Activated CD4-positive, alpha-beta memory T cell treated with anti-CD3 and anti-CD28 coated beads for 36 hours (primary cell): ENCODE data around the gene SIRPD. TPM values are rescaled to one million over a fixed set of nuclear protein-coding genes. Genes with fewer than 3 reads are reported as not detected.

ENCODE experiments used
- CTCF ChIA-PET: fragments of 350-600 bp; sonication (Branson Sonifier 250); formaldehyde crosslinking; loops from one replicate; lab custom pipeline; 2021; ENCODE audit warnings: antibody characterized with exemption, inconsistent platforms; lab: Charles Lee
- POLR2A ChIA-PET: fragments of 350-600 bp; sonication (Branson Sonifier 250); formaldehyde crosslinking; loops from one replicate; lab custom pipeline; 2021; ENCODE audit warnings: antibody characterized with exemption; lab: Charles Lee
- DNase-seq: peaks from one replicate; pipeline ENCODE4 v3.0.0-alpha.2; 2020
- H3K27ac Mint-ChIP-seq: one replicate; pipeline ENCODE4 v1.8.0; 2021; ENCODE audit warnings: mixed read lengths
- H3K27me3 Mint-ChIP-seq: one replicate; pipeline ENCODE4 v1.8.0; 2021; ENCODE audit warnings: mixed read lengths
- H3K36me3 Mint-ChIP-seq: one replicate; pipeline ENCODE4 v1.8.0; 2021; ENCODE audit warnings: mixed read lengths
- H3K4me1 Mint-ChIP-seq: one replicate; pipeline ENCODE4 v1.8.0; 2021; ENCODE audit warnings: low read depth, mixed read lengths
- H3K4me3 Mint-ChIP-seq: one replicate; pipeline ENCODE4 v1.8.0; 2021; ENCODE audit warnings: mild to moderate bottlenecking, mixed read lengths
- H3K9me3 Mint-ChIP-seq: one replicate; pipeline ENCODE4 v1.8.0; 2021; ENCODE audit warnings: mixed read lengths
- intact Hi-C: fragments of 100-400 bp; cut with micrococcal nuclease; formaldehyde crosslinking; loops from one replicate; pipeline ENCODE4 v1.15.1; 2023
- total RNA-seq, 2 experiments: library from RNA; stranded (reverse); gene quantifications; one replicate each; pipeline ENCODE4 v1.2.3, GENCODE V29; 2021

Gene SIRPD
- total RNA-seq, 2 experiments from 2014 or later, result not detected

DNA sequence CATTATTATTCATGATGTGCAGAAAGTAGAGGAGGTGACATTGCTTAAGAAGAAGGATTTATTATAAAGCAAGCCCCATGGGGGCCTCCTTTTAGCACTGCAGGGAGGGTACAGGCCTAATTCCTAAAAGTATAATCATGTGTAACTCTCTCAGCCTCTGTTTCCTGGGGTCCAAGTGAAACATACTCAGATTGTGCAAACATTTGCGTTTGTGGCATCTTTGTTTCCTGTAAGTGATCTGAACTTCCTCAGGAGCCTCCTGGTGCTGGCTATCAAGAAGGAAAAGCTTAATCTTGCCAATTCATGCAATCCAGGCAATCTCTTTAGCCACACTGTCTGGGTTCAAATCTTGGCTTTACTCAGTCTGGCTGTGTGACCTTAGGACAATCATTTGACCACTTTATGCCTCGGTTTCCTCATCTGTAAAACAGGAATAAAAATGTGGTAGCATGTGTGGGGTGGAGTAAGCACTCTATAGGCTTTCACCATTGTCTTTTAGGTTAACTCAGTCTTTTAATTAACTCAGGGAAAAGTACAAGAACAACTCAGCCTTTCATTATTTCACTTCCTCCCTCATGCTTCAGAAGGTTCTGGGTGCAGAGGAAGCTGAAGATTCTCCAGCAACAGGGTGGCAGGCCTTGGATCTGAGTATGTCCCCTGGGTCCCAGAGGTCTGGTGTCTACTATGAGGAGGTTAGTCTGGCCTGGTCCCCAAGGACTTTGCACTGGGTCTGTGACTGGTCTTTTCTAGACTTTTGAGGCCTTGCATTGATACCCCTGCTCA is 65.5 kb downstream of the SIRPD start:
- no peaks in the 10 kb centered on the region for H3K36me3 Mint-ChIP-seq
- peaks cover 19% of the 10 kb centered on the region for H3K27me3 Mint-ChIP-seq
- POLR2A ChIA-PET, result no interaction called here
- intact Hi-C loops, result no loop called here
- no peak overlapping the region for H3K4me3 Mint-ChIP-seq
- CTCF ChIA-PET, result interaction anchor here (0.8 to 3.7 kb wide), 2 partner anchors 11 to 13 kb away, joined by 3 to 18 read pairs; no protein-coding TSS in a partner anchor
- no peaks in the 10 kb centered on the region for H3K9me3 Mint-ChIP-seq
- no peaks in the 10 kb centered on the region for H3K4me1 Mint-ChIP-seq
- no peak overlapping the region for H3K27ac Mint-ChIP-seq
- DNase-seq, result no peak

DNA sequence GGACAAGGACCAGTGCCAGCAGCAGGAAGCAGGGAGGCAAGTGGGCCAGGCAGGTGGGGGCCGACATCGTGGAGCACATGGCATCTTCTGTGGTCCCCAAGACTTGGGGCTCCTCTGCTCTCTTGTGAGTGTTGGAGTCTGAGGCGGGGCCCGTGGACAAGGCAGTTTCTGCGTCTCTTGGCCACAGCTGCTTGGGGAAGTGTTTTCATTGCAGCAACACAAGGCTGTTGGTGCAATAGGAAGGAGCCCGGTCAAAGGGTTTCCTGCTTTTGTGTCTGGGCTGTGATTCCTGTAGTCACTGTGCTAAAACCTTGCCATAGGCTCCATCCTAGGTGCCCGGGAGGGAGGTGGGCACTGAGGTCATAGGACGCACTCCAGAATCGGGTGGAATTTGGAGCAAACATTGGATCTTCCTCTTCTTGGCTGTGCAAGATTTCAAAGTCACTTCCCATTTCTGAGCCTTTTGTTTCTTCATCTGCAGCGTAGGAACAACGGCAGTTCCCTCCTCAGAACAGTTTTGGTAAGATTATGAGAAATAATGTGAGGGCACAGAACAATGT is 66.1 kb downstream of the SIRPD start, which contains the start of gene SIRPB2:
SIRPB2 (minus strand) TSS at position 140 of the 560 bp plus-strand sequence; CDS start at position 79, 61 bp downstream.
- Mint-ChIP-seq H3K36me3 (no peaks in the 10 kb centered on the region), H3K27me3 (peaks cover 18% of the 10 kb centered on the region), H3K27ac (no peak within 1 kb of the TSS), H3K4me3 (no peak within 1 kb of the TSS), H3K9me3 (no peaks in the 10 kb centered on the region), H3K4me1 (no peaks in the 10 kb centered on the region)
- intact Hi-C loops, result no loop called here
- POLR2A ChIA-PET, result no interaction called here
- DNase-seq, result no peak
- CTCF ChIA-PET, result interaction anchor here (0.8 to 1.5 kb wide), 3 partner anchors 12 to 286 kb away, joined by 3 to 8 read pairs (median 3); no protein-coding TSS in a partner anchor

DNA sequence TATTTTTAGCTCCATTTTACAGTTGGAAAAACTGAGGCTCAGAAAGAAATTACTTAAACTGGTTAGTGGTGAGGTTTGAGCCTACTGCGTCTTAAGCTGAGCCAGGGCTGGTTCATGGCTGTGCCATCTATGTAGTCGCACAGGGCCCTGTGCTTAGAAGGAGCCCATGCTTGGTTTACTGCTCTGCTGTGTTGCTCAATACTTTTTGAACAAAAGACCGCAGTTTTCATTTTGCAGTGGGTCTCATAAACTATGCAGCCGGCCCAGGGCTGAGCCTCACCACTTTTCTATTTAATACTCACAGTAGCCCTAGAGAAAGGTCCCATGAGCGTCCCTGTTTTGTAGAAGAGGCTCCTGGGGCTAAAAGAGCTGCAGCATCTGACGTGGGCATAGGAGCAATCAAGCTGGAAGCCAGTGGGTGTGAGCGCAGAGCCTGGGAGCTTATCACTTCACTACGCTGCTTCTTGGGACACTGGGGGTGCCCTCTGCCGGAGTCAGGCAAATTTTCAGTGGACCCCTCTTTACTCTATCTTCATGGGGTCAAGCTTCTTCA is 66.8 kb downstream of the SIRPD start:
- H3K36me3 Mint-ChIP-seq, result no peaks in the 10 kb centered on the region
- H3K27me3 Mint-ChIP-seq, result peaks cover 18% of the 10 kb centered on the region
- DNase-seq, result no peak
- POLR2A ChIA-PET, result no interaction called here
- H3K27ac Mint-ChIP-seq, result no peak overlapping the region
- no peaks in the 10 kb centered on the region for H3K4me1 Mint-ChIP-seq
- H3K9me3 Mint-ChIP-seq, result no peaks in the 10 kb centered on the region
- no peak overlapping the region for H3K4me3 Mint-ChIP-seq
- intact Hi-C loops, result no loop called here
- CTCF ChIA-PET, result interaction anchor here (1.0 to 1.5 kb wide), 2 partner anchors 13 to 286 kb away, joined by 3 to 8 read pairs; no protein-coding TSS in a partner anchor

DNA sequence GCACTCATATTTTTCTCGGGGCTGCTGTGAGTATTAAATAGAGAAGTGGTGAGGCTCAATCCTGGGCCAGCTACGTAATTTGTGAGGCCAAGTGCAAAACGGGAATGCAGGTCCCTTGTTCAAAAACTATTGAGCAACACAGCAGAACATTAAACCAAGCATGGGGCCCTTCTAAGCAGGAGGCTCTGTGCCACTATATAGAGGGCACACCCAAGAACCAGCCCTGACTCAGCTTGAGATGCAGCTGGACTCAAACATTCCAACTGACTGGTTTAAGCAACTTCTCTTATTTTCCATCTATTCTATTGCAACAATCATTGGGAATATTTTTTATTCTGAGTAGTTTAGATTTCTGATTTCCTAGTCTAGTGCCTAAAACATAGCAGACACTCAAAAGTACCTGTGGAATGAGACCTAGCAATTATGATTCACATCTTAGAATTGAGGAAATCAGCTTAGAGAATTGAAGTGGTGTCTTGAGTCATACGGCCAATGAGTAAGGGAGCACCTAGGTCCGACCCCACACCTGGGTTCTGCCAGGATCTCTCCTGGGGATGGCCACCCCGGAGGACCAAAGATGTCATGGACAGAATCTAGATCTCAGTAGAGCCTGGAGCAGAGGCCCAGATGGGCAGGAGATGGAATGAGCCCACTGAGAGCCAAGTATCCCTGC is 67.6 kb downstream of the SIRPD start:
- ChIA-PET POLR2A (interaction anchor here (0.5 kb wide), 1 partner anchor 7 kb away, joined by 4 read pairs; no protein-coding TSS in a partner anchor), CTCF (interaction anchor here (0.8 to 1.5 kb wide), 2 partner anchors 13 to 14 kb away, joined by 3 to 8 read pairs; no protein-coding TSS in a partner anchor)
- Mint-ChIP-seq H3K27ac (no peak overlapping the region), H3K4me3 (no peak overlapping the region), H3K36me3 (no peaks in the 10 kb centered on the region), H3K4me1 (no peaks in the 10 kb centered on the region), H3K9me3 (no peaks in the 10 kb centered on the region), H3K27me3 (peaks cover 19% of the 10 kb centered on the region)
- intact Hi-C loops, result no loop called here
- no peak for DNase-seq

DNA sequence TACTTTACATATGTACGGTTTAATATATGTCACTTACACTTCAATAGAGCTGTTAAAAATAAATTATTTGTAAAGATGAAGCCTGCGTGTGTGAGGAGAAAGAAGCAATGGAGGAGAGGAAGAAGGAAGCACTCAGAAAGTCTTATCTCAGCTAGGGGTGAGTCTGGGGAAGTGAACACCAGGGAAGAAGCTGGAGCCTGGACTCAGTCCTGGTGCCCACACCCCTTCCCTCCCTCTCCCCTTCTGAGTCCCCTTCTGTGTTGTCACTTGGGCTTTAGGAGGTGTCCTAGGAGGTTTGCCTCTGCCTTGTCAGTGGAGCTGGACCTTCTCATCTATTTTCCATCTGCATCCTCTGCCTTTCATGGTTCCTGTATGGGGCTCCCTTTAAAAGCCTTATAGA is 68.2 kb downstream of the SIRPD start:
- H3K27ac Mint-ChIP-seq, result no peak overlapping the region
- H3K4me3 Mint-ChIP-seq, result no peak overlapping the region
- peaks cover 24% of the 10 kb centered on the region for H3K27me3 Mint-ChIP-seq
- CTCF ChIA-PET, result interaction anchor here (0.8 kb wide), 1 partner anchor 15 kb away, joined by 3 read pairs; no protein-coding TSS in a partner anchor
- H3K9me3 Mint-ChIP-seq, result no peaks in the 10 kb centered on the region
- POLR2A ChIA-PET, result interaction anchor here (0.5 kb wide), 1 partner anchor 8 kb away, joined by 4 read pairs; no protein-coding TSS in a partner anchor
- intact Hi-C loops, result no loop called here
- DNase-seq, result no peak
- no peaks in the 10 kb centered on the region for H3K4me1 Mint-ChIP-seq
- no peaks in the 10 kb centered on the region for H3K36me3 Mint-ChIP-seq

DNA sequence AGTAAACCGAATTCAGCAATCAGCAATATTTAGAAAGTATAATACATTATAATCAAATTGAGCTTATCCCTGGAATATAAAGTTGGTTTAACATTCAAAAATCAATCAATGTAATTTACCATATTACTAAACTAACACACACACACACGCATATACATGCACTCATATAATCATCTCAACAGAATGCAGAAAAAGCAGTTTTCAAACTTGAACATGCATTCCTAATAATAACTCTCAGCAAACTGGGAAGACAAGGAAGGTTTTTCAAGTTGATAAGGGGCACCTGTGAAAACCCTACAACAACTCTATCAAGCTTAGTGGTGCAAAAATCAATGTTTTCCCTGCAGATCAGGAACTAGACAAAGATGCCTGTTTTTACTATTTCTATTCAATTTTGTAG is 70.9 kb downstream of the SIRPD start:
- no peak for DNase-seq
- no peaks in the 10 kb centered on the region for H3K4me1 Mint-ChIP-seq
- ChIA-PET CTCF (interaction anchor here (1.5 kb wide), 1 partner anchor 17 kb away, joined by 3 read pairs; no protein-coding TSS in a partner anchor), POLR2A (no interaction called here)
- no peak overlapping the region for H3K4me3 Mint-ChIP-seq
- no peaks in the 10 kb centered on the region for H3K36me3 Mint-ChIP-seq
- intact Hi-C loops, result no loop called here
- H3K27me3 Mint-ChIP-seq, result peaks cover 32% of the 10 kb centered on the region
- H3K27ac Mint-ChIP-seq, result no peak overlapping the region
- no peaks in the 10 kb centered on the region for H3K9me3 Mint-ChIP-seq

DNA sequence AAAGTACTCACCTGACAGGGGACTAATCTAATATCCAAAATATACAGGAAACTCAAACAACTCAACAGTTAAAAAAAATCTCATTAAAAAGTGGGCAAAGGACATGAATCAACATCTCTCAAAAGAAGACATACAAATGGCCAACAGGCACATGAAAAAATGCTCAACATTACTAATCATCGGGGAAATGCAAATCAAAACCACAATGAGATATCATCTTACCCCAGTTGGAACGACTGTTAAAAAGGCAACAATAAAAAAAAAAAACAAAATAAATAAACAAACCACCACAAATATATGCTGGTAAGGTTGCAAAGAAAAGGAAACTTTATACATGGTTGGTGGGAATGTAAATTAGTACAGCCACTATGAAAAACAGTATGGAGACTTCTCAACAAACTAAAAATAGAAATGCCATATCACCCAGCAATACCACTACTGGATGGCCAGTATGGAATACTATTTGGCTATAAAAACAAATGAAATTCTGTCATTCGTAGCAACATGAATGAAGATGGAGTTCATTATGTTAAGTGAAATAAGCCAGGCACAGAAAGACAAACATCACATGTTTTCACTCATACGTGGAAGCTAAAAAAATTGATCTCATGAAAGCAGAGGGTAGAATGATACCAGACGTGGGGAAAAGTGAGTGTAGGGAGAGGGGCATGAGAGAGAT is 72.9 kb downstream of the SIRPD start:
- DNase-seq, result no peak
- ChIA-PET POLR2A (no interaction called here), CTCF (interaction anchor here (1.6 kb wide), 1 partner anchor 19 kb away, joined by 5 read pairs; no protein-coding TSS in a partner anchor)
- H3K9me3 Mint-ChIP-seq, result no peaks in the 10 kb centered on the region
- no peaks in the 10 kb centered on the region for H3K4me1 Mint-ChIP-seq
- intact Hi-C loops, result no loop called here
- H3K27me3 Mint-ChIP-seq, result peaks cover 34% of the 10 kb centered on the region
- no peak overlapping the region for H3K4me3 Mint-ChIP-seq
- no peaks in the 10 kb centered on the region for H3K36me3 Mint-ChIP-seq
- no peak overlapping the region for H3K27ac Mint-ChIP-seq

Other genes starting within 250 kb of the SIRPD start
- 1 to 10 TPM; 4.4 to 5.9 TPM for gene SDCBP2, start 228.6 kb downstream of the SIRPD start, total RNA-seq
- 100 to 1,000 TPM; 247 to 252 TPM for gene FKBP1A, start 164.7 kb downstream of the SIRPD start, total RNA-seq
- gene NSFL1C, start 90.9 kb downstream of the SIRPD start, total RNA-seq, result 10 to 100 TPM; 81.8 to 83.1 TPM
- not detected for gene SIRPB2, start 66.3 kb downstream of the SIRPD start, total RNA-seq
- 1 to 10 TPM; 1.3 to 2.0 TPM for gene SIRPB1, start 62.3 kb upstream of the SIRPD start, total RNA-seq
- gene SIRPG, start 100.1 kb upstream of the SIRPD start, total RNA-seq, result 10 to 100 TPM; 27.9 to 28.5 TPM